Right renal cortex interstitium (tissue), 3 donors: Measurements from ENCODE around the gene WNK3. TPM values are rescaled to one million over a fixed set of nuclear protein-coding genes. Genes with fewer than 3 reads are reported as not detected.
"Not testable (repeated sequence)": the region's sequence is repeated elsewhere in the genome, so short reads cannot be mapped to it uniquely, and the experiment has no call there.

Experiments
- DNase-seq, 3 donors: peaks; one replicate each; pipeline ENCODE4 v3.0.0-alpha.2; 2013; ENCODE audit warnings: low read depth in 3 of 3, low spot score in 2 of 3
- polyA plus RNA-seq, 3 donors: library from polyadenylated mRNA; unstranded; fragments of 120-200 nt; gene quantifications; one replicate each; pipeline ENCODE4 v1.2.1, GENCODE V29; 2013; ENCODE audit not compliant: insufficient read length in 3 of 3

Gene WNK3
- polyA plus RNA-seq, result 1 to 10 TPM; 4.7 to 5.2 (median 4.7) TPM

DNA sequence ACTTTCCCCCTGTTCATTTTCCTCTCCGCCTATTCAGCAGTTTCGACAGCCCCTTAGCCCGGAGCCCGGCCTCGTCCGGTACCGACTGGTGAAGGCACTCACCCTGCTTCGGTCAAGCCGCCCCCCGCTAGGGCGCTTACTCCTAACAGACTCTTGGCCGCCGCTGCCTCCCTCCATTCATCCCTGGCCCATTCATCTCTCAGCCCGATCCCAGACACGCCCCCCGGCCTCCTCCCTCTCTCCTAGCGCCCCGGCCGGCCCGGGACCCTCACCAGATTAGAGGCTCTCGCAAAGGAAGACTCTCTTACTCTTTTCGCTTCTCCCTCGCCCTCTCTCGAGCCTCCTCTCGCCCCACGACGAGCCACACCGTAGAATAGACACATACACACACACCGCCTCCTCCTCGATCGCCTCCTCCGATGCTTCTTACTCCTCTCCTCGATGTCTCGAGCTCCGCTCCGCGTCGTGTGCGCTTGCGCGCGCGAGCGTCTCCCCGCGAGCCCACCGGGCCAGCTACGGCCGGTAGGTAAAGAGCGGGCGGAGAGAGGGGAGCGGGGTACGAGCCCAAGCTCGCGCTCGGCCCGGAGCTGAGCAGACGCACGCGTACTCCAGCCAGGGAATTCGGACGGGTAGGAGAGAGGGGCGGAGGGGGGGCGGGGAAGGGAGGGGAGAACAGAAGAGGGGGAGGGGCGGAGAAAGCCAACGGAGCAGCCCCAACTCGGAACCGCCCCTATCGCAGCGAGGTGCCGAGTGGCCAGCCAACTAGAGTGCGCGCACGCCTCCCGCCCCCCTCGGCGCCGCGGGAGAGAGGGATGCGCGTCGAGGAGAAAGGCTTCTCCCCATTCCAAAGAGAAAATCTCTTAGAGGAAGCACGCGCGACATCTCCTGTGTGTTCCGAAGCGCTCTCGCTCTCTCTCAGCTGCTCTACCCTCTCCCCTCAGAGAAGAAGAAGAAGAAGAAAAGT lies at the start of gene WNK3:
TSS of gene WNK3 (minus strand) at position 633 of the 964 bp plus-strand sequence.
- peak; percentile 50 to 62 (median 56) for DNase-seq

DNA sequence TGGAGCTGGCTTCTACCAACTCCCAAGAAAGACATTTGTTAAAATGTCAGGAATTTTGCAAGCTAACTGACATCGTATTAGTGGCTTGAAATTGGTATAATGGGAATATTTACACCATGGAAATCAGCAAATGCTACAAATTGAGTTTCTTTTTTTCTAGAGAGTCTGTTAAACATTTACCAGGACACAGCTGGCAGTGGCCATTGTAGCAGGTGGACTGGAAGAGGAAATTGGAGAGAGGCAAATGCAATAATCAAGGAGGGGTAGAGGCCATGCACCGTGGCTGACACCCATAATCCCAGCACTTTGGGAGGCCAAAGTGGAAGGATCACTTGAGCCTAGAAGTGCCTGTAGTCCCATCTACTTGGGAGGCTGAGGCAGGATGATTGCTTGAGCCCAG lies 49.4 kb upstream of the WNK3 start:
- no peak for DNase-seq

GRCh38 chrX:54397113-54397512 lies 39.3 kb upstream of the WNK3 start:
- no peak for DNase-seq

GRCh38 chrX:54386314-54386713 lies 28.5 kb upstream of the WNK3 start:
- no peak for DNase-seq

DNA sequence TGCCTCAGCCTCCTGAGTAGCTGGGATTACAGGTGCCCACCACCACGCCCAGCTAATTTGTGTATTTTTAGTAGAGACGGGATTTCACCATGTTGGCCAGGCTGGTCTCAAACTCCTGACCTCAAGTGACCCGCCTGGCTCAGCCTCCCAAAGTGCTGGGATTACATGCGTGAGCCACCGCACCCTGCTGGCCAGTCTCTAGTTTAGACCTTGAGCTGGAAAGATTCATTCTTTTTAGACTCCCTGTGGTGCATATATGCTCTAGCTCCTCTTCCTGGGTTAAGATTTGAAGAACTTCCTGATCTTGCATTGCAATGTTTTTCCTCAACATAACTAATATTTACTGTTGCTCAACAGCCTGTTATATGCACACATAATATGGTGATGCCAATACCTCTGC lies 26.8 kb upstream of the WNK3 start:
- not testable (repeated sequence) for DNase-seq

GRCh38 chrX:54359408-54359807 lies 1.6 kb upstream of the WNK3 start:
- DNase-seq, result no peak

DNA sequence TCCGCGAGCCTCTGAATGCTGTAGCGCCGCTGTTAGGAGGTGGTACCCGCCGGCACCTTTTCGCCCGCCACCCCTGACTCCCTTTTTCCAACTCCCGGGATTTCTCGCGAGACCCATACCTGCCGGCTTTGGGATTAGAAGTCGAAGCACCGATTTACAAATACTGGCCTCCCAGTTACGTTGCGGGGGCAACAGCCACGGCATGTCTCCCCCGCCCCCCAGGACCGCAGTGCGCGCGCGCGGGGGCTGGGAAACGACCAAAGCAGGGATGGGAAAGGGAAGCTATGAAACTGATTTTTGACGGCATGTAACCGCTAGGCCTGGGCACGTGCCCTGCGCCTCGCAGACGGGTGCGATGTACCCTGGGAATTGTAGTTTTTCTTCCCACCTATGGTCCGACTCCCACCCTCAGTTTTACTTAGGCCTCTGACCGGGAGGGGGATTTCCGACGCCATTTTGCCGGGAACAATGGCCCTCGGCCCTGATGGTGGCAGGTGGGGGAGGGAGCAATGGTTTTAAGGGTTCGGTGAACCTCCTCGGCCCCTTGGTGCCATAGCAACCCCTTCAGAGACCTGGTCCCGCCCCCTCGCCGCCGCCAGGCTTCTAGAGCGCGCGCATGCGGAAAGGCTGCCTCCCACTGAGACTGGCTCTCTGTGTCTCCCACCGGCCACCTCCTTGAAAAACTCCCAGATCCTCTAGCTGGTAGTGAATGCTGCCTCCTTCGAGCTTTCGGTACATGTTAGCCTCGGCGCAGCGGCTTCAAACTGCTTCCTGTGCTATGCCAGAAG lies 772 bp upstream of the WNK3 start:
- DNase-seq, result peak; percentile 65 to 74 (median 69)

- DNase-seq, result no peak
Observed at GRCh38 chrX:54352677-54353076, 5.2 kb downstream of the WNK3 start.

DNA sequence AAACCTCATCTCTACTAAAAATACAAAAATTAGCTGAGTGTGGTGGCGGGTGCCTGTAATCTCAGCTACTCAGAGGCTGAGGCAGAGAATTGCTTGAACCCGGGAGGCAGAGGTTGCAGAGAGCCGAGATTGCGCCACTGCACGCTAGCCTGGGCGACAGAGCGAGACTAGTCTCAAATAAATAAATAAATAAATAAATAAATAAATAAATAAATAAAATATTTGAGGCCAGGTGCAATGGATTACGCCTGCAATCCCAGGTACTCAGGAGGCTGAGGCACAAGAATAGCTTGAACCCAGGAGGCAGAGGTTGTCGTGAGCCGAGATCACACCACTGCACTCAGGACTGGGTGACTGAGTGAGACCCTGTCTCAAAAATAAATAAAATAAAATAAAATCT lies 20.5 kb downstream of the WNK3 start:
- not testable (repeated sequence) for DNase-seq

DNA sequence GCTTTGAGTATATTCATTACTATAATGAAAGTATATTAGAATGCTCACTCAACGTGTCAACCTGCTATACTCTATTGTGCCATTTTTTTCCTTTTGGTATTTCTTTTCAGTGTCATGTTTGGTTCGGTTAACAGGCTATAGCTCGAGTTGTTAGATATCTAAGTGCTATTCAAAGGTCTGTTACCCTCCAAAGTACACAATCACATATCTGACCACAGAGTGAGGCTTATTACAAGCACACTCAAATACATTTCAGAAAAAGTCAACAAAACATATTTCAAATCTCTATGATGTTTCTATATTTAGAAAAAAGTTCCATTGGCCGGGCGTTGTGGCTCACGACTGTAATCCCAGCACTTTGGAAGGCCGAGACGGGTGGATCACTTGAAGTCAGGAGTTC lies 32.8 kb downstream of the WNK3 start:
- no peak for DNase-seq

GRCh38 chrX:54320067-54320466 lies 37.8 kb downstream of the WNK3 start:
- no peak for DNase-seq

DNA sequence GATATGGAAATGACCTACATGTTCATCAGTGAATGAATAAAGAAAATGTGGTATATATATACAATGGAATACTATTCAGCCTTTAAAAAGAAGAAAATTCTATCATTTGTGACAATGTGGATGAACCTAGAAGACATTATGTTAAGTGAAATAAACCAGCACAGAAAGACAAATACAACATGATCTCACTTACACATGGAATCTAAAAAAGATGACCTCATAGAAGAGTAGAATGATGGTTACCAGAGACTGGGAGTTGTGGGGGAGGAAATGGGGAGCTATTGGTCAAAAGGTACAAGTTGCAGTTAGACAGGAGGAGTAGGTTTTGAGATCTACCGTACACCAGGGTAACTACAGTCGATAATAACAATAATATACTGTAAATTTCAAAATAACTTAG lies 51.5 kb downstream of the WNK3 start:
- no peak for DNase-seq

DNA sequence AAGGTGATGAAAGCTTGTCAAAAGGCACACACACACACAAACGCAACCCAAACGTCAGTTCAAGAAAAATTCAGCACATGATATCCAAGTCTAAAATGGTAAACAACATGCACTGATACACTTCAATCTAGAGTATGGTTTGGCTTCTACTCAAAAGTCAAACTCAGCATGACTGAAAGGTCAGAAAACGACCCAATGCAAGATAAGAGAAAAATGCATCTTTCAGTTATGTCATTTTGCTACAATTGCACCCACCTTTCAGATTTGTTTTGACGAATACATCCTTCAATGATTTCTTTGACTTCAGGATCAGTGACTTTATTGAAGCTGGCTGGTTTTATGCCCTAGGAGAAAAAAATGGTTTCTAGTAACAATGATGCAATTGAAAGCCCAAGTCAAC lies 56.3 kb downstream of the WNK3 start:
- no peak for DNase-seq

DNA sequence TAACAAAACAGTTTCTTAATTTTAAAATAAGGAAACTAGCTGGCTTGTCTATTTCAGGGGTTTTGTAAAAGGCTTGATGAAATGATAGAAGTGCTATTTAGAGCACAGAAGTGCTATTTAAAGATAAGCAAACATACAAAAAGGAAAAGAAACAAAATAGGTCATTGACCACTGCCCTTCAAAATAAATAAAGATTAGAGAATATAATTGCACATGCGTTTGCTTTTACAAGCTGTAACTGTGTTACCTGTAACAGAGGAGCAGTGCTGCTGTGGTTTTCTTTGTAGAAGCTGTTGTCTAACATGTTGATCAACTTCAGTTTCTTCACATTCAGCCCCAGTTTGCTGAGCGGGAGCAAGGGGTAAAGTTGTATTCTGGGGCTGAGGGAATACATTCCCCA lies 63.5 kb downstream of the WNK3 start:
- no peak for DNase-seq

- no peak for DNase-seq
Observed at GRCh38 chrX:54292755-54293154, 65.1 kb downstream of the WNK3 start.

DNA sequence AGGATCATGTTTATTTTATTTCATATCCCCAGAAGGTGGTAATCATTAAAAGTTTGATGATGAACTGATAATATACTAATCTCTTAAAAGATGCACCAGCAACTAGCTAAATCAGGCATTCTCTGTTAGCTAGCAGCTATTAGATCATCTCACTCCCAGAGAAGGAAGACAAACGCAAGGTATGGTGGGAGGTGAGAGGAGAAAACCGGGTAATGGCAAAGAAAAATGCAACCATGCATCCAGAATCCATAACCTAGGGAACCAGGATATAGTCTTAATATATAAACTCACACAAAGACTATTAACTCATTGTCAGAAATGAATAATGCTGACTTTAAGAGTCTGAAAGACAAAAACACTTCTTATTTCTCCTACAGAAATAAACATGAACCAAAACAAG lies 66.1 kb downstream of the WNK3 start:
- DNase-seq, result no peak

DNA sequence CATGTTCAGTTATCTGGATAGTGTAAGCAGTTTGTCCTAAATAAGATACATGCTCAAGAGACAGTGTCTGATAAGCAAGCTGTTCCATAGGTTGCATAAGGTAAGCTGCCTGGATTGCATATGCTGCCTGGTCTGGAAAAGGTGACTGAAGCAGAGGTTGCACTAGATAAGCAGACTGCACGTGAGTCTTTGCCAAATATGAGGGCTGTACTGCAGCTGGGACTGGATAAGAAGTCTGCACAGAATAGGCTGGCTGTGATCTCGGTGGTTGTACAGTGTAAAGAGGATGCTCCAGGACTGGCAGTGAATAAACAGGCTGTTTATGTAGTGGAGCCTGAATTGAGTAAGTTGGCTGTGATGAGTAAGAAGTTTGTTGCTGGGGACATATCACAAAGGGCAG lies 68.9 kb downstream of the WNK3 start:
- DNase-seq, result no peak

DNA sequence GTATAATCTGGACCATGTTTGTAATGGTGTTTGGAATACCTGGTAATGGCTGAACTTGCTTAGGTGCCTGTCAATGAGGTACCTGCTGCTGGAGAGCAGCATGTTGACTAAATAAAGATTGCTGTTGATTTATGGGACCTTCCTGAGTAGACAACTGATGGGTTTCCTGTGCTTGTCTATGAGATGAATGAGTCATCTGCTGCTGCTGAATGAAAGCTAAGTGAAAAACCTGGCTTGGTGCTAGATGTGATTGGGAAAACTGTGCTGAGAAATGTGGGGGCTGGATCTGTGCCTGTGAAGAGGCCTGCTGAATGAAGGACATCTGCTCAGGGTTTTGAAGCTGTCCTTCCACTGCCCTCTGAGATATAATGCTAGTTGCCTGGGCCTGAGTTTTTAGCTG lies 69.6 kb downstream of the WNK3 start:
- DNase-seq, result no peak

DNA sequence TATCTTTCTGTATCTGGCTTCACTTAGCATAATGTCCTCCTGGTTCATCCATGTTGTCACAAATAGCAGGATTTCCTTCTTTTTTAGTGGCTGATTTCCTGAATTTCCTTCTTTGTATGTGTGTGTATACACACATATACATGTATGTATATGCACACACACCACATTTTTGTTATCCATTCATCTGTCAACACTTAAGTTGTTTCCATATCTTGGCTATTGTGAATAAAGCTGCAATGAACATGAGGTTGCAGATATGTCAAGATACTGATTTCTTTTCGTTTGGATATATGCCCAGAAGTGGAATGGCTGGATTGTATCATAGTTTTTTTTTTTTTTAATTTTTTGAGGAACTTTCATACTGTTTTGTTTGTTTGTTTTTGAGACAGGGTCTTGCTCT lies 76.2 kb downstream of the WNK3 start:
- no peak for DNase-seq

- DNase-seq, result no peak
Observed at GRCh38 chrX:54280466-54280865, 77.4 kb downstream of the WNK3 start.

DNA sequence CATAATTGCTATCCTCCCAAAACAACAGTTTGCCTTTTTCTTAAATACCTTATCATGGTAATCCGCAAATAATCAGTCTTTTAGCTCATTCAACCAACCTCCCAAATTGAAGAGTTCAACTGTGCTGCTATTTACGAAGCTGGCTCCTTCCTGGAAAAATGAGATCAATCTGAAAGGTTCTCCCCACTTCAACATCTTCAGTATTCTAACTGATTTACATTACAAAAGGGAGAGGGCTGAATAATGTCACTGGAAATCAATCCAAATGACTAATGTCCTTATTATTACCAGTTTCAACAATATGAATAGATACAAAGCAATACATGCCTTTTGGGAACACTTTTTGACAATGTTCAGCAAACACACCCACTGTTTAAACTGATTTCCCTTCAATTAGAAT lies 86.2 kb downstream of the WNK3 start:
- no peak for DNase-seq

DNA sequence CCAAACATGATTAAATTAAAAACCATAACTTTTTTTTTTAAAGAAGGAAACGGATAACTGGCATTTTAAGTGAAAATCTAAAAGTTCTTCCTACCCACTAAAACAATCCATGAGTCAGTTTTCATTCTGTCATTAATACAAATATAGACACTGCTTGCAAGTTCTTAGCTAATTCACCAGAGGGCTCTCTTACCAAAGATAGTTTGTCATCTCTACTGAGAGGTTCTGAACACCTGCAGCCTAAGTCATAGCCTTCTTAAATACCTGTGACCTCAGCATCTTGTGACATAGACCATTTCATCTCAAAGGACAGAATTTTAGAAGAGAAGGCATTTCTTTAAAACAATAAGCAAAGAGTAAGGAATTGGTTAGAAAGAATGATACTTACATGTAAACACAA lies 109.5 kb downstream of the WNK3 start:
- no peak for DNase-seq
